AG04449 (cell line): ENCODE results near the gene TNS3.

Experiments
- CTCF ChIA-PET: fragments of 350-600 bp; formaldehyde crosslinking; extraction: SDS; loops from one replicate; lab custom pipeline; 2021; ENCODE audit warnings: antibody characterized with exemption; lab: Yijun Ruan, JAX
- POLR2A ChIA-PET: fragments of 400-600, 350-600 bp; formaldehyde crosslinking; extraction: SDS; loops from one replicate; lab custom pipeline; 2020; ENCODE audit warnings: antibody characterized with exemption, inconsistent platforms; lab: Yijun Ruan, JAX
- DNase-seq: peaks from one replicate; pipeline ENCODE4 v3.0.0-alpha.2; 2010; ENCODE audit warnings: low read depth, low spot score
- H3K4me3 ChIP-seq: 2 replicates; pipeline ENCODE4 v1.5.1; 2011; ENCODE audit warnings: low read depth, mild to moderate bottlenecking, control low read depth, low read length
- TF ChIP-seq, protein P1 (sequence below): IDR thresholded peaks from one replicate; pipeline ENCODE4 v1.5.1; 2011; ENCODE audit warnings: mild to moderate bottlenecking, moderate library complexity, low read length, control low read depth, inconsistent platforms; ENCODE audit not compliant: insufficient read depth; ENCODE audit errors: missing control alignments

The TNS3 gene

GRCh38 chr7:47356261-47356660 is 225.7 kb downstream of the TNS3 start:
- TF ChIP-seq, protein P1, sequence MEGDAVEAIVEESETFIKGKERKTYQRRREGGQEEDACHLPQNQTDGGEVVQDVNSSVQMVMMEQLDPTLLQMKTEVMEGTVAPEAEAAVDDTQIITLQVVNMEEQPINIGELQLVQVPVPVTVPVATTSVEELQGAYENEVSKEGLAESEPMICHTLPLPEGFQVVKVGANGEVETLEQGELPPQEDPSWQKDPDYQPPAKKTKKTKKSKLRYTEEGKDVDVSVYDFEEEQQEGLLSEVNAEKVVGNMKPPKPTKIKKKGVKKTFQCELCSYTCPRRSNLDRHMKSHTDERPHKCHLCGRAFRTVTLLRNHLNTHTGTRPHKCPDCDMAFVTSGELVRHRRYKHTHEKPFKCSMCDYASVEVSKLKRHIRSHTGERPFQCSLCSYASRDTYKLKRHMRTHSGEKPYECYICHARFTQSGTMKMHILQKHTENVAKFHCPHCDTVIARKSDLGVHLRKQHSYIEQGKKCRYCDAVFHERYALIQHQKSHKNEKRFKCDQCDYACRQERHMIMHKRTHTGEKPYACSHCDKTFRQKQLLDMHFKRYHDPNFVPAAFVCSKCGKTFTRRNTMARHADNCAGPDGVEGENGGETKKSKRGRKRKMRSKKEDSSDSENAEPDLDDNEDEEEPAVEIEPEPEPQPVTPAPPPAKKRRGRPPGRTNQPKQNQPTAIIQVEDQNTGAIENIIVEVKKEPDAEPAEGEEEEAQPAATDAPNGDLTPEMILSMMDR, result no peak
- CTCF ChIA-PET, result interaction anchor here (0.8 to 2.0 kb wide), 4 partner anchors 16 to 90 kb away, joined by 3 to 7 read pairs (median 5); no protein-coding TSS in a partner anchor
- POLR2A ChIA-PET, result no interaction called here
- H3K4me3 ChIP-seq, result no peak overlapping the region
- no peak for DNase-seq

GRCh38 chr7:47355684-47356083 is 226.2 kb downstream of the TNS3 start:
- no peak overlapping the region for H3K4me3 ChIP-seq
- DNase-seq, result no peak
- TF ChIP-seq, protein P1, result no peak
- ChIA-PET CTCF (interaction anchor here (0.8 to 2.0 kb wide), 3 partner anchors 15 to 29 kb away, joined by 3 to 5 read pairs (median 5); no protein-coding TSS in a partner anchor), POLR2A (no interaction called here)

GRCh38 chr7:47354831-47355541 is 226.9 kb downstream of the TNS3 start:
- ChIA-PET POLR2A (no interaction called here), CTCF (interaction anchor here (0.9 to 2.0 kb wide), 3 partner anchors 29 to 89 kb away, joined by 3 to 5 read pairs (median 3); no protein-coding TSS in a partner anchor)

DNA sequence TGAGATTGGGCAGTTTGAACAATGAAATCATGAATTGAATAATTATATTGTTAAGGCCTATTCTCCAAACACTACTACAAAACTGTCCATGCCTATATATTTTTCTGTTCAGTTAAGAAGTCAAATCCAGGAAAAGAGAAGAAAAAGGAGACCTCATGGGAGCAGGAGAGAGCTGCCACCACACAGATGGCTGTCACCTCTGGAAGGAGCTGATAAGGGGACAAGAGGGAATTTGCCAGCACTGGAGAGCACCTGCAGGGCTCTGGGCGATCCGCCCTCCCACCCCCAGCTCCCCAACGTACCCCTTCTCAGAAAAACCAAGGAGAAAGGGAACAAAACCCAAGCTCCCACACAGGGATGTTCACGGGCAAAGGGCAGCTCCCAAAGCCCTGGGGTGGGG is 227.8 kb downstream of the TNS3 start:
- DNase-seq, result no peak
- ChIA-PET POLR2A (no interaction called here), CTCF (interaction anchor here (0.9 to 1.2 kb wide), 2 partner anchors 39 to 88 kb away, joined by 3 read pairs; no protein-coding TSS in a partner anchor)
- TF ChIP-seq, protein P1, result no peak
- no peak overlapping the region for H3K4me3 ChIP-seq

More at GRCh38 chr7:47354831-47355541, 226.9 kb downstream of the TNS3 start:
- no peak for DNase-seq
- TF ChIP-seq, protein P1, result no peak
- H3K4me3 ChIP-seq, result no peak overlapping the region

GRCh38 chr7:47352394-47352968 is 229.4 kb downstream of the TNS3 start:
- ChIA-PET POLR2A (no interaction called here), CTCF (interaction anchor here (0.8 kb wide), 1 partner anchor 467 kb away, joined by 3 read pairs; no protein-coding TSS in a partner anchor)
- no peak overlapping the region for H3K4me3 ChIP-seq
- TF ChIP-seq, protein P1, result no peak
- DNase-seq, result no peak
